Adrenal gland (tissue), 5 donors: ENCODE results near the gene HECW1.

Experiments
- CTCF ChIP-seq, 6 experiments: fragments of 450-650 bp in 4 of 6; fragments of 200-600 bp in 2 of 6; sonication (generic) in 1 of 6; IDR thresholded peaks; 1 replicate in 5 of 6; 2 replicates in 1 of 6; pipeline versions ENCODE4 v1.5.1 to v1.8.0; 2016 to 2021; ENCODE audit warnings: antibody characterized with exemption in 6 of 6, mild to moderate bottlenecking in 2 of 6, moderate library complexity in 1 of 6
- POLR2A ChIP-seq, 2 donors: fragments of 450-650 bp; IDR thresholded peaks; one replicate each; pipeline ENCODE4 v1.6.1; 2017; ENCODE audit warnings: antibody characterized with exemption in 2 of 2, mild to moderate bottlenecking in 2 of 2, moderate library complexity in 1 of 2
- donor health status: DM: no; HTN: no; CAD: no.

- no peak for TF ChIP-seq CTCF (IDR thresholded peaks at IDR 0.05)
- no peak for TF ChIP-seq POLR2A (IDR thresholded peaks at IDR 0.05)
Measured at GRCh38 chr7:43590862-43591557, 478.6 kb downstream of the HECW1 start.
